GM12865 (cell line): ENCODE data around the gene WDR62.

Source experiments
- DNase-seq: peaks from one replicate; pipeline ENCODE4 v3.0.0; 2010; ENCODE audit warnings: low read depth
- H3K4me3 ChIP-seq: 2 replicates; pipeline ENCODE4 v1.5.1; 2011; ENCODE audit warnings: mild to moderate bottlenecking, low read depth, low read length, control low read depth
- CTCF ChIP-seq: IDR thresholded peaks from 2 replicates; pipeline ENCODE4 v1.5.1; 2011; ENCODE audit warnings: low read length, control low read depth, low read depth, inconsistent platforms; ENCODE audit not compliant: insufficient read depth; ENCODE audit errors: missing control alignments

The WDR62 gene

GRCh38 chr19:36082916-36083315 is 28.2 kb downstream of the WDR62 start:
- no peak for TF ChIP-seq CTCF
- no peak for DNase-seq
- H3K4me3 ChIP-seq = no peak overlapping the region

GRCh38 chr19:36084231-36085009 is 29.7 kb downstream of the WDR62 start:
- TF ChIP-seq CTCF = no peak
- DNase-seq = no peak
- no peak overlapping the region for H3K4me3 ChIP-seq

GRCh38 chr19:36086326-36086725 is 31.6 kb downstream of the WDR62 start:
- DNase-seq = no peak
- TF ChIP-seq CTCF = no peak

GRCh38 chr19:36089847-36090246 is 35.1 kb downstream of the WDR62 start:
- TF ChIP-seq CTCF = no peak
- H3K4me3 ChIP-seq = no peak overlapping the region
- no peak for DNase-seq

More at GRCh38 chr19:36086326-36086725, 31.6 kb downstream of the WDR62 start:
- H3K4me3 ChIP-seq = no peak overlapping the region

GRCh38 chr19:36090910-36091695 is 36.4 kb downstream of the WDR62 start:
- TF ChIP-seq CTCF = no peak
- no peak overlapping the region for H3K4me3 ChIP-seq
- no peak for DNase-seq

GRCh38 chr19:36092566-36092965 is 37.9 kb downstream of the WDR62 start:
- no peak for TF ChIP-seq CTCF
- DNase-seq = no peak
- H3K4me3 ChIP-seq = no peak overlapping the region
